Mesenchymal stem cell (in vitro differentiated cells and primary cell): ENCODE measurements around the gene C7orf33.

Experiments
- DNase-seq: peaks from one replicate; pipeline ENCODE4 v3.0.0-alpha.2; 2013
- H2AFZ ChIP-seq: one replicate; pipeline ENCODE4 v1.6.1; 2013; ENCODE audit warnings: low read depth, mild to moderate bottlenecking, control low read depth, inconsistent platforms, low read length, moderate library complexity
- H2AK5ac ChIP-seq: 2 replicates; pipeline ENCODE4 v1.6.1; 2013; ENCODE audit warnings: low read length, moderate library complexity, mild to moderate bottlenecking, inconsistent platforms; ENCODE audit not compliant: severe bottlenecking
- H2BK120ac ChIP-seq: one replicate; pipeline ENCODE4 v1.6.1; 2013; ENCODE audit warnings: low read depth, mild to moderate bottlenecking, inconsistent platforms, low read length, moderate library complexity
- H2BK12ac ChIP-seq, 2 experiments: one replicate each; pipeline ENCODE4 v1.6.1; 2013; ENCODE audit warnings: inconsistent platforms in 2 of 2, low read length in 2 of 2, mild to moderate bottlenecking in 2 of 2, moderate library complexity in 2 of 2, control low read depth in 1 of 2
- H2BK15ac ChIP-seq: one replicate; pipeline ENCODE4 v1.6.1; 2013; ENCODE audit warnings: mild to moderate bottlenecking, low read depth, inconsistent platforms; ENCODE audit not compliant: poor library complexity, severe bottlenecking
- H2BK5ac ChIP-seq: 2 replicates; pipeline ENCODE4 v1.6.1; 2013; ENCODE audit warnings: low read depth, mild to moderate bottlenecking, low read length, control low read depth, inconsistent platforms; ENCODE audit not compliant: poor library complexity, severe bottlenecking
- H3K14ac ChIP-seq, 2 experiments: one replicate each; pipeline ENCODE4 v1.6.1; 2013; ENCODE audit warnings: inconsistent platforms in 2 of 2, low read length in 2 of 2, control low read depth in 1 of 2, mild to moderate bottlenecking in 1 of 2, moderate library complexity in 1 of 2
- H3K18ac ChIP-seq, 2 experiments: one replicate each; pipeline ENCODE4 v1.6.1; 2013; ENCODE audit warnings: inconsistent platforms in 2 of 2, low read length in 2 of 2, control low read depth in 1 of 2, low read depth in 1 of 2, mild to moderate bottlenecking in 1 of 2
- H3K23ac ChIP-seq, 2 experiments: one replicate each; pipeline ENCODE4 v1.6.1; 2013; ENCODE audit warnings: inconsistent platforms in 2 of 2, low read length in 2 of 2, mild to moderate bottlenecking in 2 of 2, moderate library complexity in 2 of 2, control low read depth in 1 of 2
- H3K27ac ChIP-seq: 2 replicates; pipeline ENCODE4 v1.5.1; 2013; ENCODE audit warnings: mild to moderate bottlenecking, moderate library complexity, low read length, control low read depth, inconsistent platforms; ENCODE audit not compliant: poor library complexity, severe bottlenecking
- H3K27me3 ChIP-seq, 2 experiments: 2 replicates each; pipeline versions ENCODE4 v1.6.1 to v1.7.0; 2013; ENCODE audit warnings: low read length in 2 of 2, mild to moderate bottlenecking in 2 of 2, moderate library complexity in 2 of 2, control low read depth in 1 of 2, inconsistent platforms in 1 of 2; ENCODE audit not compliant: control insufficient read depth in 1 of 2, insufficient read depth in 1 of 2
- H3K36me3 ChIP-seq, 2 experiments: 2 replicates each; pipeline versions ENCODE4 v1.6.1 to v1.7.0; 2013; ENCODE audit warnings: low read length in 2 of 2, control low read depth in 1 of 2, inconsistent platforms in 1 of 2, low read depth in 1 of 2, mild to moderate bottlenecking in 1 of 2; ENCODE audit not compliant: insufficient read depth in 2 of 2, control insufficient read depth in 1 of 2
- H3K4ac ChIP-seq, 2 experiments: one replicate each; pipeline ENCODE4 v1.6.1; 2013; ENCODE audit warnings: inconsistent platforms in 2 of 2, low read length in 2 of 2, mild to moderate bottlenecking in 2 of 2, moderate library complexity in 2 of 2, control low read depth in 1 of 2, low read depth in 1 of 2
- H3K4me1 ChIP-seq: 2 replicates; pipeline ENCODE4 v1.6.1; 2013; ENCODE audit warnings: low read depth, low read length, control low read depth; ENCODE audit not compliant: control insufficient read depth, insufficient read depth
- H3K4me2 ChIP-seq: 2 replicates; pipeline ENCODE4 v1.6.1; 2013; ENCODE audit warnings: low read length, mild to moderate bottlenecking, inconsistent platforms; ENCODE audit not compliant: poor library complexity, severe bottlenecking
- H3K4me3 ChIP-seq, 2 experiments: 2 replicates each; pipeline versions ENCODE4 v1.5.1 to v1.7.0; 2013; ENCODE audit warnings: low read length in 2 of 2, mild to moderate bottlenecking in 2 of 2, control low read depth in 1 of 2, low read depth in 1 of 2; ENCODE audit not compliant: insufficient read depth in 1 of 2
- H3K79me1 ChIP-seq: replicated peaks from 2 replicates; pipeline ENCODE4 v1.6.1; 2013; ENCODE audit warnings: mild to moderate bottlenecking, control low read depth, low read length, inconsistent platforms; ENCODE audit not compliant: poor library complexity, severe bottlenecking
- H3K9ac ChIP-seq: 2 replicates; pipeline ENCODE4 v1.7.0; 2013; ENCODE audit warnings: mild to moderate bottlenecking, low read length, moderate library complexity
- H3K9me3 ChIP-seq: 2 replicates; pipeline ENCODE4 v1.7.0; 2013; ENCODE audit warnings: mild to moderate bottlenecking, low read length; ENCODE audit not compliant: control insufficient read depth
- H4K8ac ChIP-seq: one replicate; pipeline ENCODE4 v1.6.1; 2013; ENCODE audit warnings: inconsistent platforms, mild to moderate bottlenecking, low read length, moderate library complexity
- H4K91ac ChIP-seq: one replicate; pipeline ENCODE4 v1.6.1; 2013; ENCODE audit warnings: mild to moderate bottlenecking, low read length, inconsistent platforms
- whole genome bisulfite sequencing: methylation state at CpG from one replicate; pipeline ENCODE4 v1.1.7; 2013; ENCODE audit warnings: mixed read lengths; 5-methylcytosine and 5-hydroxymethylcytosine counted together

Gene C7orf33

DNA sequence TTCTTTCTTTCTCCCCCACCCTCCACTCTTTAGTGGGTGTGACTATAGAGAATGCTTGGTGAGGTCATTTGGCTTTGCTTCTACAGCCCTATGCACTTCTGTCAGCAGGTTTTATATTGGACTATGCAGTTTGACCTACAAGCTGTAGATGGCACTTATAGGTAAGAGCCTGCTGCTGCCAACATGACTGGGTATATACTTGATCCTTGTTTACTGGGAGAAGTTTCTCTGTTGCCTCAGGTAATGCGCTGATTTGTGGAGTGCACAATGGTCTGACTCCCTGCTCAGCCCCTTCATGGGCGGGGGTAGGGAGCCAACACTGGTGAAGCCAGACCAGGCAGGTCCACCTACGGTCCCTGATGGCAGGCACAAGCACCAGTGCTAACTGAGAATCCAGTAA, 33.7 kb upstream of the C7orf33 start:
- no peak overlapping the region for H4K91ac ChIP-seq
- H3K9me3 ChIP-seq, result peaks cover 4% of the 10 kb centered on the region
- H3K9ac ChIP-seq, result no peak overlapping the region
- no peak overlapping the region for H4K8ac ChIP-seq
- no peak overlapping the region for H3K23ac ChIP-seq
- H3K36me3 ChIP-seq, result no peaks in the 10 kb centered on the region
- no peak overlapping the region for H3K4ac ChIP-seq
- no peak overlapping the region for H3K18ac ChIP-seq
- no peaks in the 10 kb centered on the region for H3K4me1 ChIP-seq
- H3K79me1 ChIP-seq, result no peaks in the 10 kb centered on the region
- H3K4me2 ChIP-seq, result no peak overlapping the region
- no peak overlapping the region for H3K27ac ChIP-seq
- peaks cover 0 to 5% of the 10 kb centered on the region in 2 experiments for H3K27me3 ChIP-seq
- no peak overlapping the region for H3K14ac ChIP-seq
- H2BK15ac ChIP-seq, result no peak overlapping the region
- H2AFZ ChIP-seq, result no peak overlapping the region
- H2AK5ac ChIP-seq, result no peak overlapping the region
- H2BK120ac ChIP-seq, result no peak overlapping the region
- DNase-seq, result no peak
- no peak overlapping the region for H3K4me3 ChIP-seq
- H2BK12ac ChIP-seq, result no peak overlapping the region
- WGBS, result 79% methylated on average over 3 of the region's 3 CpGs
- no peak overlapping the region for H2BK5ac ChIP-seq

DNA sequence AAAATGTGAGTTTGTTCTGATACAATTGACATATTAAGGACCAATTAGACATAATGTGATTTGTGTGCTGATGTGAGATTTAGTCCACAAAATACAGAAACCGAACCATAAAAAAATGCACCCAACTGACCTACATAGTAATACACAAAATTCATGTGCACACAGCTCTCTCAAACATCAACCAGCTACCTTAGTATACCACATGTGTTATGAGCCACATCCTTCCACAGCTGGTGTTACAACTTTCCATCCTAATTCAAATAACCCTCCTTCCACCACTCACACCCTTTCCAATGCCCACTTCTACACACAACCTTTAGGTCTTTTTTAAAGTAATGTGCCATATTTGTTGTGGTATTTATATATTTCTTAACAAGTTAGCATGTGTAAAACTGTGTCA, 31.7 kb upstream of the C7orf33 start:
- 77% methylated on average over 1 of the region's 1 CpG for WGBS
- no peak overlapping the region for H2BK5ac ChIP-seq

DNA sequence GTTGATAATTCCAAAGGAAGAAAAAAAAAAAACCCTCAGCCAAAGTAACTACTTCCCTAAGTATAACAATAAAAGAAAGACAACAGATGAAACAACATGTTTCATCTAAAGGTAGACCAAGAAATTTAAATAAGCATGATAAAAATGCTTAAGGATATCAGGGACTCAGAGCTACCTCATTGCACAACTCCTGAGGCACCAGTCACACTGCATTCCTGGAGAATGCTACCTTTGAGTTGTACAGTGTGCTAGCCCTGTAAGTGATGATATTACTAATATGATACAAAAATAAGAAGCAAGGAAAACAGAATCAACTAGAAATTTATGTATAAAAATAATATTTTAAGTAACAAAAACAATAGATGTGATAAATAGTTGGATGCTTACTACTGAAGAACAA, 29.5 kb upstream of the C7orf33 start:
- Histone ChIP-seq H3K14ac (no peak overlapping the region), H4K91ac (no peak overlapping the region), H2AK5ac (no peak overlapping the region), H2BK5ac (no peak overlapping the region), H2AFZ (no peak overlapping the region), H3K36me3 (no peaks in the 10 kb centered on the region), H3K27me3 (peaks cover 0 to 8% of the 10 kb centered on the region in 2 experiments), H3K79me1 (no peaks in the 10 kb centered on the region), H4K8ac (no peak overlapping the region), H3K4me3 (no peak overlapping the region), H3K18ac (no peak overlapping the region), H3K4ac (no peak overlapping the region), H3K9me3 (peaks cover 18% of the 10 kb centered on the region), H3K4me1 (no peaks in the 10 kb centered on the region), H3K4me2 (no peak overlapping the region), H2BK120ac (no peak overlapping the region), H3K23ac (no peak overlapping the region), H2BK15ac (no peak overlapping the region), H2BK12ac (no peak overlapping the region), H3K9ac (no peak overlapping the region), H3K27ac (no peak overlapping the region)
- DNase-seq, result no peak

More for the DNA sequence above, 31.7 kb upstream of the C7orf33 start:
- Histone ChIP-seq H3K9ac (no peak overlapping the region), H3K4me1 (no peaks in the 10 kb centered on the region), H3K23ac (no peak overlapping the region), H2BK15ac (no peak overlapping the region), H3K36me3 (no peaks in the 10 kb centered on the region), H3K18ac (no peak overlapping the region), H2BK120ac (no peak overlapping the region), H2AFZ (no peak overlapping the region), H4K91ac (no peak overlapping the region), H4K8ac (no peak overlapping the region), H3K27me3 (peaks cover 0 to 8% of the 10 kb centered on the region in 2 experiments), H3K4me3 (no peak overlapping the region), H3K14ac (no peak overlapping the region), H3K79me1 (no peaks in the 10 kb centered on the region), H2AK5ac (no peak overlapping the region), H2BK12ac (no peak overlapping the region), H3K9me3 (peaks cover 15% of the 10 kb centered on the region), H3K4me2 (no peak overlapping the region), H3K27ac (no peak overlapping the region), H3K4ac (no peak overlapping the region)
- DNase-seq, result no peak

DNA sequence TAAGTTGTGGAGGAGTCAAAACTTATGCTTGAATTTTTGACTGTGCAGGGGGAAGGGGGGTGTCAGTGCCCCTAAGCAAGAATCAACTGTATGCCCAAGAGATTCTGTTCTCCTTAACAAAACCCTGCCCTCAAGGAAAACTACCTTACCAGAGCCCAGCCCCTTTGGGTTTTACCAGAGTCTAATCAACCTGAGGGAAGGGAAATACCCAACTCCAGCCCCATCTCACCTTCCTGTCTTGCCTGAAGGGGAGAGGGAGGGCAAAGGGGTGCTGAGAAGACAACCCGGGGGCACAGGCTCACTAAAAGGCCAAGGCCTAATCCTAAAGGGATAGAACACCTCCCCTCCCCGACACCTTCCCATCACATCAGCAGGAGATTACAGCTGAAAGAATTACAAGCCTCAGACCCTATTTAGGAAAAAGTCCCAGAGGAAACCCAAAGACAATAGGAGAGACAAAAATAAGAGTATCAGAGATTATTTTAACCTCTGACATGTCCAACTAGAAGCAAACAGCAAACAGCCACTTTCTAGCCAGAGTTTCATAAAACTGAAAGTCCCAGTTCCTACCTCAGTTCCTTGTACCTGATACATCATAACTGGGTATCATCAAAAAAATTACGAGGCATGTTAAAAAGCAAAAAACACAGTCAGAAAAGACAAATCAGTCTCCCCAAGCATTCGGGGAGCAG, 26.8 kb upstream of the C7orf33 start:
- Histone ChIP-seq H3K79me1 (no peaks in the 10 kb centered on the region), H3K36me3 (no peaks in the 10 kb centered on the region), H4K8ac (no peak overlapping the region), H3K14ac (peak overlapping the region in 1 of 2 experiments; percentile 55), H4K91ac (no peak overlapping the region), H2AK5ac (no peak overlapping the region), H3K27ac (no peak overlapping the region), H2BK5ac (no peak overlapping the region), H3K27me3 (peaks cover 0 to 8% of the 10 kb centered on the region in 2 experiments), H3K4me3 (peak overlapping the region in 1 of 2 experiments; percentile 48), H3K4ac (no peak overlapping the region), H3K4me1 (no peaks in the 10 kb centered on the region), H2AFZ (no peak overlapping the region), H3K4me2 (no peak overlapping the region), H3K9ac (peak overlapping the region; percentile 76), H2BK120ac (no peak overlapping the region), H2BK12ac (no peak overlapping the region), H3K18ac (no peak overlapping the region), H2BK15ac (no peak overlapping the region), H3K23ac (no peak overlapping the region), H3K9me3 (peaks cover 18% of the 10 kb centered on the region)
- DNase-seq, result no peak
- 79% methylated on average over 3 of the region's 4 CpGs for WGBS
